Suppressor macrophage (primary cell): ENCODE data around the gene ITPK1.
A peak's percentile ranks its signal among the peaks of the same experiment; 100 is the strongest.

Experiments
- DNase-seq, 4 experiments: peaks; one replicate each; pipeline ENCODE4 v3.0.0-alpha.2; 2020 to 2022

ITPK1 gene

GRCh38 chr14:93057586-93058280, 58.0 kb downstream of the ITPK1 start:
- DNase-seq: no peak

- no peak for DNase-seq
These were observed 58.7 kb downstream of the ITPK1 start for GRCh38 chr14:93056840-93057585.

- DNase-seq: no peak
These were observed 59.4 kb downstream of the ITPK1 start for GRCh38 chr14:93056166-93056839.

GRCh38 chr14:93055651-93056115, 60.0 kb downstream of the ITPK1 start:
- no peak for DNase-seq

- no peak for DNase-seq
These were observed 60.8 kb downstream of the ITPK1 start for GRCh38 chr14:93054876-93055275.

GRCh38 chr14:93054006-93054405, 61.7 kb downstream of the ITPK1 start:
- no peak for DNase-seq

- no peak for DNase-seq
These were observed 63.9 kb downstream of the ITPK1 start for GRCh38 chr14:93051600-93052546.

GRCh38 chr14:93050761-93051160, 65.0 kb downstream of the ITPK1 start:
- no peak for DNase-seq

GRCh38 chr14:93049867-93050331, 65.8 kb downstream of the ITPK1 start:
- no peak for DNase-seq

GRCh38 chr14:93049315-93049714, 66.4 kb downstream of the ITPK1 start:
- DNase-seq: no peak

- no peak for DNase-seq
These were observed 66.9 kb downstream of the ITPK1 start for GRCh38 chr14:93048843-93049242.

GRCh38 chr14:93047661-93048060, 68.1 kb downstream of the ITPK1 start:
- peak in 3 of 4 experiments; percentile 48 to 59 (median 50) for DNase-seq

GRCh38 chr14:93047157-93047556, 68.6 kb downstream of the ITPK1 start:
- no peak for DNase-seq

GRCh38 chr14:93046705-93047050, 69.0 kb downstream of the ITPK1 start:
- DNase-seq: no peak

GRCh38 chr14:93045965-93046704, 69.6 kb downstream of the ITPK1 start:
- DNase-seq: no peak

- peak in 1 of 4 experiments; percentile 23 for DNase-seq
These were observed 70.5 kb downstream of the ITPK1 start for GRCh38 chr14:93045211-93045674.

- DNase-seq: peak; percentile 84 to 92 (median 91)
These were observed 71.2 kb downstream of the ITPK1 start for GRCh38 chr14:93044556-93044955.

- no peak for DNase-seq
These were observed 71.6 kb downstream of the ITPK1 start for GRCh38 chr14:93044121-93044520.

- DNase-seq: peak; percentile 59 to 82 (median 72)
These were observed 72.5 kb downstream of the ITPK1 start for GRCh38 chr14:93042968-93043940.

- no peak for DNase-seq
These were observed 73.9 kb downstream of the ITPK1 start for GRCh38 chr14:93041830-93042229.
